ENCODE data around the gene ARSJ.

DNA sequence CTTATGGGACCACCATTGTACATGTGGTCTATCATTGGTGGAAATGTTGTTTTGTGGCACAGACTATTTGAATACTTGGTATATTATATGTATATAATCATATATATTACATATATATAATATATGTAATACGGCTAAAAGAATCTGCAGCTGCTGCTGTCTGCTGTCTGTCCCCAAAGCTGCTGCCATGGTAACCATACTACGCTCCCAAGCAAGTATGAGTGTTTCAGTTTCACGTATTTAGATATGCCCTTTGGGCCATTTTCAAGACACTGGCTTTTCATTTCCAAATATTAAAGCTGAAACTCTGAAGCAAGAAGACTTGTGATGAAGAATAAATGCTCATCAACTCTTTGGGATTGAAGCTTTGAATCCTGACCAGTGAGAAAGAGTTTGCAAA, 42.0 kb upstream of the ARSJ start:
- TF ChIP-seq, protein P1, sequence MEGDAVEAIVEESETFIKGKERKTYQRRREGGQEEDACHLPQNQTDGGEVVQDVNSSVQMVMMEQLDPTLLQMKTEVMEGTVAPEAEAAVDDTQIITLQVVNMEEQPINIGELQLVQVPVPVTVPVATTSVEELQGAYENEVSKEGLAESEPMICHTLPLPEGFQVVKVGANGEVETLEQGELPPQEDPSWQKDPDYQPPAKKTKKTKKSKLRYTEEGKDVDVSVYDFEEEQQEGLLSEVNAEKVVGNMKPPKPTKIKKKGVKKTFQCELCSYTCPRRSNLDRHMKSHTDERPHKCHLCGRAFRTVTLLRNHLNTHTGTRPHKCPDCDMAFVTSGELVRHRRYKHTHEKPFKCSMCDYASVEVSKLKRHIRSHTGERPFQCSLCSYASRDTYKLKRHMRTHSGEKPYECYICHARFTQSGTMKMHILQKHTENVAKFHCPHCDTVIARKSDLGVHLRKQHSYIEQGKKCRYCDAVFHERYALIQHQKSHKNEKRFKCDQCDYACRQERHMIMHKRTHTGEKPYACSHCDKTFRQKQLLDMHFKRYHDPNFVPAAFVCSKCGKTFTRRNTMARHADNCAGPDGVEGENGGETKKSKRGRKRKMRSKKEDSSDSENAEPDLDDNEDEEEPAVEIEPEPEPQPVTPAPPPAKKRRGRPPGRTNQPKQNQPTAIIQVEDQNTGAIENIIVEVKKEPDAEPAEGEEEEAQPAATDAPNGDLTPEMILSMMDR (IDR thresholded peaks at IDR 0.05): no peak
- TF ChIP-seq SIN3A (IDR thresholded peaks at IDR 0.05; ENCODE audit: borderline replicate concordance, insufficient read depth, low read depth, low read length) (no peak), POLR2AphosphoS5 (IDR thresholded peaks at IDR 0.05; ENCODE audit: low read depth, low read length) (no peak)
- TF ChIP-seq, protein P2, sequence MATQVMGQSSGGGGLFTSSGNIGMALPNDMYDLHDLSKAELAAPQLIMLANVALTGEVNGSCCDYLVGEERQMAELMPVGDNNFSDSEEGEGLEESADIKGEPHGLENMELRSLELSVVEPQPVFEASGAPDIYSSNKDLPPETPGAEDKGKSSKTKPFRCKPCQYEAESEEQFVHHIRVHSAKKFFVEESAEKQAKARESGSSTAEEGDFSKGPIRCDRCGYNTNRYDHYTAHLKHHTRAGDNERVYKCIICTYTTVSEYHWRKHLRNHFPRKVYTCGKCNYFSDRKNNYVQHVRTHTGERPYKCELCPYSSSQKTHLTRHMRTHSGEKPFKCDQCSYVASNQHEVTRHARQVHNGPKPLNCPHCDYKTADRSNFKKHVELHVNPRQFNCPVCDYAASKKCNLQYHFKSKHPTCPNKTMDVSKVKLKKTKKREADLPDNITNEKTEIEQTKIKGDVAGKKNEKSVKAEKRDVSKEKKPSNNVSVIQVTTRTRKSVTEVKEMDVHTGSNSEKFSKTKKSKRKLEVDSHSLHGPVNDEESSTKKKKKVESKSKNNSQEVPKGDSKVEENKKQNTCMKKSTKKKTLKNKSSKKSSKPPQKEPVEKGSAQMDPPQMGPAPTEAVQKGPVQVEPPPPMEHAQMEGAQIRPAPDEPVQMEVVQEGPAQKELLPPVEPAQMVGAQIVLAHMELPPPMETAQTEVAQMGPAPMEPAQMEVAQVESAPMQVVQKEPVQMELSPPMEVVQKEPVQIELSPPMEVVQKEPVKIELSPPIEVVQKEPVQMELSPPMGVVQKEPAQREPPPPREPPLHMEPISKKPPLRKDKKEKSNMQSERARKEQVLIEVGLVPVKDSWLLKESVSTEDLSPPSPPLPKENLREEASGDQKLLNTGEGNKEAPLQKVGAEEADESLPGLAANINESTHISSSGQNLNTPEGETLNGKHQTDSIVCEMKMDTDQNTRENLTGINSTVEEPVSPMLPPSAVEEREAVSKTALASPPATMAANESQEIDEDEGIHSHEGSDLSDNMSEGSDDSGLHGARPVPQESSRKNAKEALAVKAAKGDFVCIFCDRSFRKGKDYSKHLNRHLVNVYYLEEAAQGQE (IDR thresholded peaks at IDR 0.05; ENCODE audit: insufficient read depth in 1 of 2, low read depth in 2 of 2, low read length in 1 of 2): no peak

Measured in Panc1 (cell line).